GM12801 (cell line): ENCODE data around the gene ITIH5.

Experiments
- TF ChIP-seq, protein P1 (sequence below): IDR thresholded peaks from one replicate; pipeline ENCODE4 v1.5.1; 2011; ENCODE audit warnings: control low read depth; ENCODE audit not compliant: insufficient read length; ENCODE audit errors: extremely low read depth

ITIH5 gene

DNA sequence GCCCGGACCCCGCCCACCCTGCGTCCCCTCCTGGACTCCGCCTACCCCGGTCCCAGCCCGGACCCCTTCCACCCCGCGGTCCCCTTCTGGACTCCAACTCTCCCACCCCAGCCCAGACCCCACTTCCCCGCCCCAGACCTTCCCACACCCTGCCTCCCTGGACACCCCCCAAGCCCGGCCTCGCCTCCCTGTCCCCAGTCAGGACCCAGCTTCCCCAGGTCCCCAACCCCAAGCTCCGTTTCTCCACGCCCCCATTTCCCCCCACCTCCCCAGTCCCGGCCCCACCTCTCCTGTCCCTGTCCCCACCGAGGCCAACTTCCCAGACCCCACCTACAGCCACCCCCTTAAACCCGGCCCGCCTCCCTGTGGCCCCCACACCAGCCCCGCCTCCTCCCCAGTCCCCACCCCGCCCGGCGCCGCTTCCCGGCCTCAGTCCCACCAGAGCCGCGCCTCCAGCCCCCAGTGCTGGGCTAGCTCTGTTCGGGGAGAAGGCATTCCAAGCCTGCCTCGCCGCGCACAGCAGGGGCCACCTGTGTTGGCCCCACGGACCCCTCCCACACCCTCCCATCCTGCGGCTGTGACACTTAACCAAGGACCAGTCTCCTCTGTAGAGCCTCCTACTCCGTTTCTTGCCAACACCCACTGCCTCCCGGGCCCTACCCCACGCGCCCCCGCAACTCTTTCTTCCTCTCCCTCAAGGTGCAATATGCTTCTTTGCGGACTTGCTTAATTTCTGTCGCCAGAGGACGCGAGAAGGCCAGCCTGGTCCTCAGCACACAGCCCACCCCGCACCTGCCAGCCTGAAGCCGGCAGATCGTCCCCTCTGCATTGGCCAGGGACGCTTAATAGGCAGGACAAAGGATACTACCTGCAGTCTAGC is 736 bp upstream of the ITIH5 start:
- TF ChIP-seq, protein P1, sequence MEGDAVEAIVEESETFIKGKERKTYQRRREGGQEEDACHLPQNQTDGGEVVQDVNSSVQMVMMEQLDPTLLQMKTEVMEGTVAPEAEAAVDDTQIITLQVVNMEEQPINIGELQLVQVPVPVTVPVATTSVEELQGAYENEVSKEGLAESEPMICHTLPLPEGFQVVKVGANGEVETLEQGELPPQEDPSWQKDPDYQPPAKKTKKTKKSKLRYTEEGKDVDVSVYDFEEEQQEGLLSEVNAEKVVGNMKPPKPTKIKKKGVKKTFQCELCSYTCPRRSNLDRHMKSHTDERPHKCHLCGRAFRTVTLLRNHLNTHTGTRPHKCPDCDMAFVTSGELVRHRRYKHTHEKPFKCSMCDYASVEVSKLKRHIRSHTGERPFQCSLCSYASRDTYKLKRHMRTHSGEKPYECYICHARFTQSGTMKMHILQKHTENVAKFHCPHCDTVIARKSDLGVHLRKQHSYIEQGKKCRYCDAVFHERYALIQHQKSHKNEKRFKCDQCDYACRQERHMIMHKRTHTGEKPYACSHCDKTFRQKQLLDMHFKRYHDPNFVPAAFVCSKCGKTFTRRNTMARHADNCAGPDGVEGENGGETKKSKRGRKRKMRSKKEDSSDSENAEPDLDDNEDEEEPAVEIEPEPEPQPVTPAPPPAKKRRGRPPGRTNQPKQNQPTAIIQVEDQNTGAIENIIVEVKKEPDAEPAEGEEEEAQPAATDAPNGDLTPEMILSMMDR = no peak

DNA sequence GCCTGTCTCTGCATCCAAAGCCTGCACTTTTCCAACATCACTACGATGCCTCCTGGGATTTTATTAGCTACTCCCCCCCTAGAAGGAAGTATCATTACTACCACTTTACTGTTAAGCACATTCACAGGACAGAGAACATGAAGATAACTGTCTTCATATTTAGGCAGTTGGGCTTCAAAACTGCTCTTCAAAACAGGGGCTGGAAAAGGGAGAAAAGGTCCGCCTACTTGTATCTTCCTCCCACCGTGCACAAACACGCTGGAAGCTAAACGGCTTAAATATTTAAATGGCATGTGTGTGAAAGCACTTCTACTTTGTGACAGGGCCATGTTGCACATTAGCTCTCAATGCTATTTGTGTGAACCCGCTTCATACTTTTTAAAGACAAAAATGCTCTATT is 999 bp downstream of the ITIH5 start:
- TF ChIP-seq, protein P1 = no peak

DNA sequence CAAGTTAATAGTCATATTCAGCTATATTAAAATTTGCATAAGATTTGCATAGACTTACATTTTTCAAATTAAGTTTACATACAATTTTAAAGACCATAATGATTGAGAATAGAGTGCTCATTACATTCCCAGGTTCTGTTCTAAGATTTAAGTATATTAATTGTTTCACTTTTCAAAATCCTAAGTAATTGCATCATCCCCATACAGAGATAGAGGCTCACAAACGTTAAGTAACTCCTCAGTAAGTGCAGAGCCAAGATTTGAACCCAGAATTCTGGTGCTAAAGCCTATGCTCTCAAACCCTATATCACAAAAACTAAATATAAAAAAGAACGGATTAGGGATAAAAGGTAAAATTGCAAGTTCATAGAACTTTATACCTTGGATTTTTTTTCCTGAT is 2.1 kb downstream of the ITIH5 start:
- TF ChIP-seq, protein P1 = no peak

DNA sequence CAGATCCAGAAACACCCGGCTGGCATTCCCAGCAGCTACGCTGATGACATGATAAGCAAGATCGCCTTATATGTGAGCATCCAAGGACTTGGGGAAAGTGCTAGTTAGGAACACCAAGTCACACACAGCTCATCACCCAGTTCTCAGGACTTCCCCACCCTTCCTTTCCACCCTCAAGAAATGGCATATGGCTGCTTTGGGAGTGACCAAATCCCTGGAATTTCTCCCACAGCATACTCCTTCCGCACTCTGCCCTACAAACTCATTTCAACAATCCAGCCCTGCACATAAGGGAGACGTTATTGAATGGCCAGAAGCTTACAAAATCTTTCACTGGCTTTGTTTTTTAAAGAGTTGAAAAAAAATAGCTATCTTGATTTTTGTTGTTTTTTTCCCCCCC is 4.2 kb downstream of the ITIH5 start:
- TF ChIP-seq, protein P1 = no peak

DNA sequence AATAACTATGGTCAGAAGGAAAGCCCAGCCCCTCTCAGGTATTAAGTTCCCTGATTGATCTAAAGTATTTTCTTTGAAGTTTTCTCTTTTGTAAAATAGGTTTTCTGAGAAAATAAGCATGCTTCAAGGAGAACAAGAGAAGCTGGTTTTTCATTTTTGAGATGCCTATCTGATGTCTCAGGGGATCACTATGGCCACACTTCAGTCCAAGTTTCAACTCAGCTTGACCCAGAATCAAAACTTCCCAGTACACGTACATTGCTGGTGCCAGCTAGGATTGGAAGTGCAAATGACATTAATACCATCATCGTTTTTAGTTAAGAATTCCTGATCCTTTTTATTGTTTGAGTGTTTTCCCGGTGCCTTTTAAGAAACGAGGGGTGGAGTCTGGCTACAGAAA is 7.2 kb downstream of the ITIH5 start:
- TF ChIP-seq, protein P1 = no peak

DNA sequence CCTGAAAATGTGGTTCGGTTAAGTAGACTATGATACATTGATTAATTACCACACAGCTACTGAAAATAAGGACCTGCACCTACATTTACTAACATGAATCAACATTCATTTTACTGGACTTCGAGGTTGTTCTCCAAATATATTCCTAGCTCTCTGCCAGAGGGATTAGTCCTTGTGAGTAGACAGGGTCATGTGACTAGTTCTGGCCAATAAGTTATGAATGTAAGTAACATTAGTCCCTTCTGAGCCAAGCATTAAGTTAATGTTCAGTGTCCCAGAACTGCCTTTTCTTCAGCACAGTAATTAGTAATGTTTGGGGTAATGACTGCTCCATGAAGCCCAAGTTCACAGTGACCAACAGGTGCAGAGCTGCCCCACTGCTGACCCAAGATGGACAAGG is 9.2 kb downstream of the ITIH5 start:
- TF ChIP-seq, protein P1 = no peak

DNA sequence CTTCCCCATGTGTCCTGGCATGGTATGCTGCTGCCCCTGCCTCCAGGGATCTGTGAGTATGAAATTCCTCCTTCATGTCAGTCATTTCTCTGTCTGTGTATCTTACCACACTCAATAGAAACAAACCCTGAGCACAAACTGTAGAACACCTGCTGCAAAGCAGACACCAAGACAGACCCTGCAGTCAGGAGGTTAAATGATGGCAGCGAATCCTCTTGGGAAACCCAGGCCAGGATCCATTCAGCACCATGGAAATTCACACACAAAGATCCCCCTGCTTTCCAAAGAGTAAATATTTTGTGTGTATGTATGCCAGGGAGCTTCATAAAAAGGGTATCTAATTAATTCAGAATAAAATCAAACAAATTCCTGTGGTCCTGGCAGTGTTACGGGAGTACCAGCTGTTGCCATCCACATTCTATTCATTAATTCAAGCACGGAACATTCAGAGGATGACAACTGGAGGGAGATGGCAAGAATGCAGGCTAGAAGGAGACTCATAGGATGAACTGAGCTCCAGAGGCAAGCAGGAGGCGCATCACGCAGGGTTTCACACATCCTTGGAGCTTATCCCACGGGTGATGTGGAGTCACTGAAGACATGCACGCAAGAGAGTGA is 14.8 kb downstream of the ITIH5 start:
- TF ChIP-seq, protein P1 = no peak
